ENCODE results near the gene SPRED1.

SPRED1 gene

GRCh38 chr15:38252481-38253350 lies at the start of gene SPRED1:
Gene SPRED1 (plus strand): TSS chr15:38252836. CDS start chr15:38253186, 350 bp downstream.
- TF ChIP-seq ZNF274 (IDR thresholded peaks at IDR 0.05; ENCODE audit: low read depth, low read length) = no peak
- H3K4me3 ChIP-seq (ENCODE audit: low read length) = peak within 1 kb of the TSS; percentile 79

GRCh38 chr15:38205526-38206272 lies 46.9 kb upstream of the SPRED1 start:
- no peak for TF ChIP-seq ZNF274 (IDR thresholded peaks at IDR 0.05; ENCODE audit: low read depth, low read length)
- H3K4me3 ChIP-seq (ENCODE audit: low read length) = no peak overlapping the region

GRCh38 chr15:38207621-38208020 lies 45.0 kb upstream of the SPRED1 start:
- TF ChIP-seq ZNF274 (IDR thresholded peaks at IDR 0.05; ENCODE audit: low read depth, low read length) = no peak
- no peak overlapping the region for H3K4me3 ChIP-seq (ENCODE audit: low read length)

- no peak overlapping the region for H3K4me3 ChIP-seq (ENCODE audit: low read length)
- no peak for TF ChIP-seq ZNF274 (IDR thresholded peaks at IDR 0.05; ENCODE audit: low read depth, low read length)
Measured at GRCh38 chr15:38208206-38208605, 44.4 kb upstream of the SPRED1 start.

GRCh38 chr15:38208779-38209178 lies 43.9 kb upstream of the SPRED1 start:
- TF ChIP-seq ZNF274 (IDR thresholded peaks at IDR 0.05; ENCODE audit: low read depth, low read length) = no peak
- no peak overlapping the region for H3K4me3 ChIP-seq (ENCODE audit: low read length)

GRCh38 chr15:38211249-38211648 lies 41.4 kb upstream of the SPRED1 start:
- H3K4me3 ChIP-seq (ENCODE audit: low read length) = no peak overlapping the region
- TF ChIP-seq ZNF274 (IDR thresholded peaks at IDR 0.05; ENCODE audit: low read depth, low read length) = no peak

- H3K4me3 ChIP-seq (ENCODE audit: low read length) = no peak overlapping the region
Measured at GRCh38 chr15:38211811-38212210, 40.8 kb upstream of the SPRED1 start.

GRCh38 chr15:38212729-38213351 lies 39.8 kb upstream of the SPRED1 start:
- no peak for TF ChIP-seq ZNF274 (IDR thresholded peaks at IDR 0.05; ENCODE audit: low read depth, low read length)
- H3K4me3 ChIP-seq (ENCODE audit: low read length) = no peak overlapping the region

More at GRCh38 chr15:38211811-38212210, 40.8 kb upstream of the SPRED1 start:
- TF ChIP-seq ZNF274 (IDR thresholded peaks at IDR 0.05; ENCODE audit: low read depth, low read length) = no peak

- TF ChIP-seq ZNF274 (IDR thresholded peaks at IDR 0.05; ENCODE audit: low read depth, low read length) = no peak
- H3K4me3 ChIP-seq (ENCODE audit: low read length) = no peak overlapping the region
Measured at GRCh38 chr15:38213356-38213755, 39.3 kb upstream of the SPRED1 start.

GRCh38 chr15:38215707-38216106 lies 36.9 kb upstream of the SPRED1 start:
- no peak for TF ChIP-seq ZNF274 (IDR thresholded peaks at IDR 0.05; ENCODE audit: low read depth, low read length)
- no peak overlapping the region for H3K4me3 ChIP-seq (ENCODE audit: low read length)

- H3K4me3 ChIP-seq (ENCODE audit: low read length) = no peak overlapping the region
- no peak for TF ChIP-seq ZNF274 (IDR thresholded peaks at IDR 0.05; ENCODE audit: low read depth, low read length)
Measured at GRCh38 chr15:38216763-38217162, 35.9 kb upstream of the SPRED1 start.

- no peak for TF ChIP-seq ZNF274 (IDR thresholded peaks at IDR 0.05; ENCODE audit: low read depth, low read length)
- H3K4me3 ChIP-seq (ENCODE audit: low read length) = no peak overlapping the region
Measured at GRCh38 chr15:38217191-38217595, 35.4 kb upstream of the SPRED1 start.

- no peak for TF ChIP-seq ZNF274 (IDR thresholded peaks at IDR 0.05; ENCODE audit: low read depth, low read length)
- H3K4me3 ChIP-seq (ENCODE audit: low read length) = no peak overlapping the region
Measured at GRCh38 chr15:38217788-38218609, 34.6 kb upstream of the SPRED1 start.
